HG03280 (cell line): Measurements from ENCODE around the gene BCAR3.
"Not testable (repeated sequence)": the region's sequence is repeated elsewhere in the genome, so short reads cannot be mapped to it uniquely, and the experiment has no call there.

Experiments used
- ATAC-seq: cut with Tn5 transposase; IDR thresholded peaks from one replicate; pipeline ENCODE4 v1.9.1; 2021; ENCODE audit warnings: mild to moderate bottlenecking, moderate library complexity; ENCODE audit not compliant: unreplicated experiment

The BCAR3 gene

DNA sequence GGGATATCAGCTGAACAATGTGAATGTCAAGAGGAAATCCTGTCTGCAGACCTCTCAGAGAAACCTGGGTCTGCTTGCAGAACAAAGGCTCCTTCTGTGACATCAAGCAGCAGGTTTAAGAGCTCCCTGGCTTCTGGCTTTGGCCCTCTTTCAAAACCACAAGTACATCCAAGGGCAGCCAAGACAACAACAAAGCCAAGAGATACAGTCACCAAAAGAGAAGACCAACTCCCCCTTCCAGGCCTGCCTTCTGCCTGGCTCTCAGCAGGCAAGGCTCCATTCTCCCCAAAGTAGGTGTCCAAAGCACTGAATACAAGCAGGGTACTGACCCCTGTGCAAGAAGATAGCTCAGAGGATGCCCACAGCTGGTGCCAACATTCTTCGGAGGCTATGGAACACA is 11.5 kb downstream of the BCAR3 start:
- no peak for ATAC-seq

DNA sequence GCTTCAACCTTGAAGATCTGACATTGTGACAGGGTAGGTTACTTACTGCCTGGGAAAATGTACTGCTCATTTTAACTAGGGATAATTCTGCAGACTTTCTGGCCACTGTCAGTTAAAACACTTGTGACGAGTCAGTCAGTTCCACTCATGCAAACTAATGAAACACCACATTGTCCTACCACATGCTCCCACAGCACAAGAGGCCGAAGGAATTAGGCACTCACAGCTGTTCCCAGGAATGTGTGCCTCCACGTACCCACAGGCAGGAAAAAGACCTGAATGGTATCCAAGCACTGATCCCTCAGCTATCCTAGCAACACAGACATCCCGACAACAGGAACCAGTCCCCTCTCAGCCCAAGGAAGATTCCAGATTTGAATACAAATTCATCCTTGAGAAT is 12.3 kb downstream of the BCAR3 start:
- ATAC-seq = no peak

DNA sequence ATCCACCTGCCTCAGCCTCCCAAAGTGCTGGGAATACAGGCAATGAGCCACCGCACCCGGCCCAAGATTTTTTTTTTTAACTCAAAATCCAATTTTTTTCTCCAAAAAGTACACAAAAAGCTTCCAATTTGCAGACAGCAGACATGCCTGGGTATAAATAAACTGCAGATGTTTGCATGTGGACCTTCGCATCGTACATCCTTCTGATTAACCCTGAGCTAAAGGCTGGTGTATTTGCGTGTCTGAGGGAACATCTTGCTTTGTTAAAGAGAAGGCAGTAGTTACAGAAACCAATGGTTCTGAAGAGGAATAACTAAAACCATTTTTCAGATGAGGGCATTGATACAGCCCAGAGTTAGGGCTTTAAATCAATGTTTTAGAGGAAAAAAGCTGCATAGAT is 12.7 kb downstream of the BCAR3 start:
- ATAC-seq = no peak

DNA sequence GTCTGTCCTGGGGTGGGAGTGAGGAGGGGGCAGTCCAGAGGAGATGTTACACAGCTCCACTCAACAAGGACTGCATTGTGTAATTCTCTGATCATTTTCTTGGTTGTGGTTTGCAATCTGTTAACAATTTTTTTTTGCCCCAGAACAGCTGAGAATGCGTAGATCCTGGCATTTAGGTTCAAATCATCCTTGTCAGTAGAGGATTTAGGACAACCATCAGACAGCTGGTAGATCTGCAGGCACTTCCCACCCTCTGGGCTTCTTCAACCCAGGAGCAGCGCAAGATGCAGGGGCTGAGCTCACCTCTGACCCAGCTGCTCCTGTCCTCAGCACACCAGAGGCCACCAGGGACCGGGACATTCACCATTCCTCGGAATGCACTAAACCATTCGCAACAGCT is 13.5 kb downstream of the BCAR3 start:
- no peak for ATAC-seq

DNA sequence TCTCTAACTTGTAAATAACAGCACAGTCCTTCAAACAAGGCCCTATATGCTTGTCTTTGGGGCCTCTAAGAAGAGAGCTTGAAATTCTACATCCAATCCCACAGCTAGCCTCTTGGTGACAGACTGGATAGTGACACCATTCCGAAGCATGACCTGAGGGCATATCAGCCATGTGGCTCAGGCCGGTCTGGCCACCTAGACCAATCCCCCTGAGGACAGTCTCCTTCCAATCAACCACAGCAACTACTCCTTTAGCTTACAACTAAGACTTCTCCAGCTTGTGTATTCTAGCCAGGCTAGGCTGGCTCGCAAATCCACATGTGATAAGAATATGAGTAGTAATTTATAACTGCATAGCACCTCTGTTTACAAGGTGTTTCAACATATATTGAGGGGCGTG is 14.0 kb downstream of the BCAR3 start:
- ATAC-seq = no peak

DNA sequence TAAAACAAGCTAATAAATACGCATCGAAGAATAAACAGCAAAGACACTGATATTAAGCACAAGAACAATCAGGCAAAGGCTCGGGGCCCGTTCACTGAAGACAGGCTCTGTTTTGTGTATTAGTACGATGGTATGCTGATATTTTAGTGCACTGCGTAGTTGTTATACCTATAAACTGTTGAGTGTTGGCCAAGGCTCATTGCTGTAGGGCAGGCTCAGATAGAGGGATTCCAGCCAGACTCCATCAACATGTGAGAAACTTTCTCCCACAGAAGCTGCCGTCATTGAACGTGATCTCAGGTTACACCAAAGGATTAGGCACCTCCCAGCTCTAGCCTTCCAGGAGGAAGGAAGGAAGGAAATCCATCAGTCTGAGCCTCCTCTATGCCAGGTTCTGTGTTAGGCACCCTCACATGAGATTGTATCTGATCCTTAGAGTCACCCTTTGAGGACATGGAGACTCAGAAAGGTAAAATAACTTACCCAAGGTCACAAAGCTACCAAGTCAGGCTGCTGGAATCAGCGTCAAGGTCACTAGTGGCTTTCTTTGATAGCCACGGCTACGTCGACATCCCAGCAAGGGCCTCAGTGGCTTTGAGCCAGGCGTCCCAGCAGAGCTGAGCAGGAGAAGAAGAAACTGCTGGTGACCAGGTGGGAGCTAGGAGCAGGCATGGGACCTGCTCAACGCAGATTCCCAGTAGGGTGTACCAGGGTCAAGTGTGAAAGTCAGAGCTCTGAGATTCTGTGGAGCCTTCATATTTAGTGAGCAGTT is 14.8 kb downstream of the BCAR3 start:
- no peak for ATAC-seq

DNA sequence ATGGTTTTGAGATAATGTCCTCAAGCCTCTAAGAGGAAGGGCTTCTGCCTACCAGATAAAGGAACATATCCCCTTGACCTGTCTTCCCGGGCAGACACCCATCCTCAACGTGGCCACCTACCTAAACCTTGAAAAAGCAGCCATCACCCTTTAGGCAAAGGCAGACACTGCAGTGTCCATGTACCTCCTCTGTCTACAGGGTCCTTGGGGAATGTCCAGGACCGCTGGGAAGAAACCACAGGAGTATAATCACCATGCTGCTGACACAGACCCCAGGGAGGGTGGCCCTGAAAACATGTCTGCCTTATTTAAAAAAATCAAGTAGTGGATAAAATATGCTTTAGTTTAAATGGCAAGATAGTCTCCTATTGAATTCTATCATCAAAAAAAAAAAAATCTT is 16.6 kb downstream of the BCAR3 start:
- no peak for ATAC-seq

DNA sequence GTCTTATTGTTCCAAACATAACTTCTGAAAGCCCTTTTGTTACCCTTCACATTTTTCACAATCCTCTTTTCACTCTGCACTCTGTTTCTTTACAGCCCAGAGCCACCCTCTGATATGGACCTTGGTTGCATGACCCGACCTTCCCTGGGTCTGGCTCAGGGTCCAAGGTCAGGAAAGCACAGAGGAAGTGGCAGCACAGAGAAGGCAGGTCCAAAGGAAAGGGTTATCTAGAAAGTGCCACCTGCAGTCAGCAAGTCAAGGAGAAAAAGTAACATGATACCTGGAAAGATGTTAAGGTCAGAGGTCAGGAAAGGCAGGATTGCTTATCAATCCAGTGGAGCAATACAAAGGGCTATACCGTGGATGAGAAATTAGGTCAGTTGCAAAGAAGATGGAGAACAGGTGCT is 18.4 kb downstream of the BCAR3 start:
- no peak for ATAC-seq

DNA sequence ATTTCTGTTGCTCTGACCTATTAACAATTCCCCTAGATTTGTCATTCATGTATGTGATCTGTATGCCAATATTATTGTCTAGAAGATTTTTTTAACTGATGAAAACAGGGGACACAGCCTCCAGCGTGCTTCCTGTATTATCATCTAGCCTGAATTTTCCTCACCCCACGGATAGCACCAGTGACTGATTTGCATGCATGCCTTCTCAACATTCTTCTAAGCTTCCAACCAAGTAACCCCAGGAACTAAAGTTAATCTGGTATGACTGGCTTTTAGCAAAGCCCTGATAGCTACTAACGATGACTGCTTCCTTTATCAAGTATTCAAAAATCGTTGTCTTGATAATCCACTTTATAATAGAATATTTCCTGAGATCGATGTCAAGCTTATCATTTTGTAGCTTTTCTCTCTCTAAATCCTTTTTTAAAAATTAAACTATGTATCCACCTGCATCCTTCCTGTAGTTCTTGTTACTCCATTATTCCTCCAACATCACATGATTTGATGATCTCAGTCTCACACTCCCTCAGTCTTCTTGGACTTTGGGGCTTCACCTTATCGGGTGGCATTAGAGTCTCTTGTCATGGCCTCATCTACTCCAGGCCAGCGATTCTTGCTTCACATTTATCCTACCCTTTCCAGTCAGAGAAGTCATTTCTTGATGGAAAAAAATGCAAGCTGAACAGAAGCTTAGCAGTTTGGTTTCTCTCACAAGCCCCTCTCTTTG is 19.0 kb downstream of the BCAR3 start:
- no peak for ATAC-seq

DNA sequence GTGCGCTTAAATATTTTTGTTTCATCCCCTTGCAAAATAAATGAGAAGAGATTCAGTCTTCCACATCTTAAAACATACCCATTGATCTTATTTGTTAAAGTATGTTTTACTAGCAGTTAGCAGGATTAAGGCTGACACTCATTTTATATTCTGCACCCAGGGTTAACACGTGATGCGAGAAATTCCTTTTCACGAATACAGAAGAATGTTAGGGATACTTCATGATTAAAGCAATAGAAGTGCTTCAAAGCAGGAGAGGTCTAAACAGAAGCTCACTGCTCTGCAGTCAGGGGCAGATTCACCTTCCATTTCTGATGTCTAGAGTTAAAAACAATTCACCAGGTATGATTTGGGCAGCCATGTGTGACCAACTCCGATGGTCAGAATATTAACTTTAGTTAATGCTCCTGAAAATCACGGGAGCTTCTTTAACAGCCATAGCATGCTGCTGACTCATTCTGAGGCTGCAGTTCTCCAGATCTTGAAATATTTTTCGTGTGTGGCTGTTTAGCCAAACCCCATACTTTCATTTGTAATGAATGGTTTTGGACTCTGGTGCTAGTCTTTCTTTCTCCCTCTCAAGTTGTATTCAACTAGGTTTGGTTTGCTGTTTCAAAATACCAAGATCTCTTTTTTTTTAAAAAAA is 19.7 kb downstream of the BCAR3 start:
- no peak for ATAC-seq

DNA sequence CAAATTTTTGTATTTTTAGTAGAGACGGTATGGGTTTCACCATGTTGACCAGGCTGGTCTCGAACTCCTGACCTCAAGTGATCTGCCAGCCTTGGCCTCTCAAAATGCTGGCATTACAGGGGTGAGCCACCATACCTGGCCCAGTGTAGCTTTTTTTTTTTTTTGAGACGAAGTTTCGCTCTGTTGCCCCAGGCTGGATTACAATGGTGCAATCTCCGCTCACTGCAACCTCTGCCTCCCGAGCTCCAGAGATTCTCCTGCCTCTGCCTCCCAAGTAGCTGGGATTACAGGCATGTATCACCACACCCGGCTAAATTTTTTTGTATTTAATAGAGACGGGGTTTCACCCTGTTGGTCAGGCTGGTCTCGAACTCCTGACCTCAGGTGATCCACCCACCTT is 20.3 kb downstream of the BCAR3 start:
- not testable (repeated sequence) for ATAC-seq

DNA sequence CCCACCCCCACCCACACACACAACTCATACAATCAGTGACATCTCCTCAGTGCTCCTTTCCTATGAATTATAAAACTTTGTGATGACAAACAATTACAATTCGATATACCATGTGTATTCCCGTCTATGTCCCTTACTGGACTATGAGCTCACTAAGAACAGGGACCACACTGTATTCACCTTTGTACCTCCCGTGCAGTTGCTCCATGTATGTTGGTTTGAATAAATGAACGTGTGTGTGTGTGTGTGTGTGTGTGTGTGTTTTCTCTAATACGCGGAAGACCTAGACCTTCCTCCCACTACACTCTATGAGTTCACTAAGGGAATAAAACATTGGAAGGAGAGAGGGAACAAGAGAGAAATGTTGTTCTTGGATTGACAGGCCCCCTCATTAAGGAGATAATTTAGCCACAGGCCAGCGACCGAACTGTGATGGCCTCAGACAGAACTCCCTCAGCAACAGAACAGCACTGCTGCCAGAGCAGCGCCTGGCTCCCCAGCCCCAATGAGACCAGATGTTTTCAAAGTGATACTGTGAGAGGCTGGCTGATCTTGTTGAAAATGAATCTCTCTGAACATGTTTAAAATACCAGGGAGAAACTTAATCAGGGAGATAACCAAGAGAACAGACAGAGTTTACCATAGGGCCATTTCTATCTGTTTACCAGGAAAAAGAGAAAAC is 21.7 kb downstream of the BCAR3 start:
- ATAC-seq = no peak

DNA sequence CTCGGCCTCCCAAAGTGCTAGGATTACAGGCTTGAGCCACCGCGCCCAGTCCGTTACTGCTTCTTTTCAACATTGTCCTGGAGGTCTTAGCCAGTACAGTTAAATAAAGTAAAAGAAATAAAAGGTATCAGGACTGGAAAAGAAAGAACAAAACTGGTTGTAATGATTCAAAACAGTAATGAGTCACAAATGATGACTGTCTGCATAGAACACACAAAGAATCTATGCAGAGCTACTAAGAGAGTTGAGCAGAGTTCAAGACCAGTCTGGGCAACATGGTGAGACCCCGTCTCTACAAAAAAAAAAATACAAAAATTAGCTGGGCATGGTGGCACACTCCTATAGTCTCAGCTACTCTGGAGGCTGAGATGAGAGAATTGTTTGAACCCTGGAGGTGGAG is 23.4 kb downstream of the BCAR3 start:
- ATAC-seq = no peak

DNA sequence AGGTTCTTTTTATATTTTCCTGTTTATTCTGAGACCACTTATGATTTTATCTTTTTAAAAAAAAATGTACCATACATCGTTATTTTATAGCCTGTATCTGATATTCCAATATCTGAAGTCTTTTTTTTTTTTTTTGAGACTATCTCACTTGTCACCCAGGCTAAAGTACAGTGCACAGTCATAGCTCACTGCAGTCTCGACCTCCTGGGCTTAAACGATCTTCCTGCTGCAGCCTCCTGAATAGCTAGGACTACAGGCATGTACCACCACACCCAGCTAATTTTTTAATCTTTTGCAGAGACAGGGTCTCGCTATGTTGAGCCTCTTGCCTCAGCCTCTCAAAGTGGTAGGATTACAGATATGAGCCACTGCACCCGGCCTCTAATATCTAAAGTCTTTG is 25.1 kb downstream of the BCAR3 start:
- ATAC-seq = no peak

DNA sequence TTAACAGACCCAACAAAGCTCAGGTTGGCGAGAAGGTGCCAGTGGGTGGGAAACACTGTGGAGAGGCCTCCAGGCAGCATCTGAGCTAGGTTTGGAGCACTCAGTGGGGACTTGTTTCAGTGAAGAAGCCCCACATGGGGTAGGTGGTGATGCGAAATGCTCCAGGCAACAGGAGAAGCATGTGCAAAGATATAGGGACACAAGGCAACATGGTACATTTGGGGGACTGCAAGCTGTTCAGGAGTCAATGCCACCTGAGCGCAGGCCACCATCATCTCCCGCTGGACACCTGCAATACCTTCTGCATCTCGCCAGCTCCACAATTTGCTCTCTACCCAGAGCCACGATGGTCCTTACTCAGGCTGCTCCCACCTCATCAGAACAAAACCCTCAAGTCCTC is 28.0 kb downstream of the BCAR3 start:
- no peak for ATAC-seq

DNA sequence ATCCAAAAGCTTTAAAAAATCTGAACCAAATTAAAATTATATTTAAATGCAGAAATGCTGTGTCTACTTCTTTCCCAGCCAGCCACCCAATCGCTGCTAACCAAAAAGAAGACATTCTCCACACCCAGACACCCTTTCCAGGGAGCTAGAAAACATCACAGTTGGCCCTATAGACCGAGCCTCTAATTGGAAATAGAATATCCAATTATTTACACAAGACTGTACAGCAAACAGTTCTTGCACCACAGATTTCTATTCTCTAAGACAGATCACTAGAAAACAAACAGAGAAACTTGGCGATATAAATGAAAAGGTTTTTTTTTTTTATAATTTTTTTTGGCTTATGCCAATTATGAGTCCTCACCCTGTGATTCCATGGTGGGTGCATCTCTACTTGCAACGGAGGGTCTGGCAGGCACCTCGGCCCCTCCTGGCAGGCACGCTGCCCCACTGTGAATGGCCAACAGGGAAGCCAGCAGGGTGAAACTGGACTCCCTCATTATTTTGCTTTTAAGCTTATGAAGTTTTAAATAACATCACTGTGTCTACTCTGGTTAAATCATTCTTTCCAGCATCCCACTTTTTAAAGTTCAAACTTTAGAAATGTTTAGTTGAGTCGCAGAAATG is 29.2 kb downstream of the BCAR3 start:
- no peak for ATAC-seq

DNA sequence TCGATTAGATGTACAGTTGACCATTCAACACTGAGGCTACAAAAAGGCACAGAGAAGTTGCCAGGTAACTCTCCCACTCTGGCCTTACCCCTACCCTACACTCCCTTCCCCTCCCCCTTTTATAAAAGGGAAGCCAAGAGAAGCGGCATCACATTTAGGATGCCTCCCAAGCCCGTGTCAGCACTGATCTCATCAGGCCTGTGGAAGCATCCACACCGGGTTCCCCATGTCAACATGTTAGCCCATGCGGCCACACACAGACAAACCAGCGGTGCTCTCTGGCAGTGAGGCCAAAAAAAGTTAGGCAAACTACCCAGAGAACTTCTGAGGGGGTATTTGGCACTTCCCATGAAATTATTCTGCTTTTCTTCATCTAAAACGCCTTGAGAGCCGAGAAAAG is 29.9 kb downstream of the BCAR3 start:
- no peak for ATAC-seq

DNA sequence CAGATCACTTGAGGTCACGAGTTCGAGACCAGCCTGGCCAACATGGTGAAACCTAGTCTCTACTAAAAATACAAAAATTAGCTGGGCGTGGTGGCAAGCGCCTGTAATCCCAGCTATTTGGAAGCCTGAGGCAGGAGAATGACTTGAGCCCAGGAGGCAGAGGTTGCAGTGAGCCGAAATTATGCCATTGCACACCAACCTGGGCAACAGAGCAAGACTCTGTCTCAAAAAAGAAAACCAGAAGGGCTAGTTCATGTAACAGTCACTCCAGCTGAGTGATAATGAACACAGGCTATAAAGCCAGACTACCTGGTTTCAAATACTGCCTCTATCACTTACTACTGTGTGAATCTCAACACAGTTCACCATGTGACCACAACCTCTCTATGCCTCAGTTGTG is 31.5 kb downstream of the BCAR3 start:
- not testable (repeated sequence) for ATAC-seq

DNA sequence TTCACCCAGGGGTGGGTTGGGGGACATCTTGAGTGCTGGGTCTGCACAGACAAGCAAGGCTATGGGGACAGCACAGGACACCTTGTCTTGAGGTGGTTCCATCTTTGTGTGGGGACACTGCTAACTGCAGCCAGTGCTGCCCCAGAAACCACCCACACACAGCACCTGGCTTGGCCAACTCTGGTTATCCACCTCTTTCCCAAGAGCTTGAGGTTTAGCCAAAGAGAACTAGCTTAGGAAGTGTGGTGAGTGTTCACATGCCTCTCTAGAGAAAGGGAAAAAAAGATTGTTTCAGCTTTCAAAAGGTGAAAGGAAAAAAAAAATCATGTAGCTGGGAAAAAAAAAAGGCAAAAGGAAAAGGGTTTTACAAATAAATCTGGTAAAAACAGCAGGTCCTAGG is 32.4 kb downstream of the BCAR3 start:
- ATAC-seq = no peak

DNA sequence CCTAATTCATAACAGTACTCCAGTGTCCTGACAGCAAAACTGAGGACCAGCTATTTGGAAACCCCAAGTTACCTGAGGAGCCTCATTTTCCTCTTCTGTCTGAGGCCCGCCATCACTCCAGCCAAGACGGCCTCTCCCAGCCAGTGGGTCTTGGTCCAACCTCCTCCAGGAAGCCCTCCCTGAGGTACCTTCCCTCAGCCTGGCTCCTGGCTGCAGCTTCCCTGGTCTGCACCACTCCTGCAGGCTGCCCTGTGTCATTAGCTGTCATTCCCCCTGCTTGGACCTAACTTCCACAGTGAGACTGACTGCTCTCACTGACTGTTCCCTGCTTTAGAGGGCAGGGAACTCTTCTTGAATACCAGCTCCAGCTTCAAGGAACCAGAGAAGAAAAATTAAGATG is 33.0 kb downstream of the BCAR3 start:
- ATAC-seq = no peak

DNA sequence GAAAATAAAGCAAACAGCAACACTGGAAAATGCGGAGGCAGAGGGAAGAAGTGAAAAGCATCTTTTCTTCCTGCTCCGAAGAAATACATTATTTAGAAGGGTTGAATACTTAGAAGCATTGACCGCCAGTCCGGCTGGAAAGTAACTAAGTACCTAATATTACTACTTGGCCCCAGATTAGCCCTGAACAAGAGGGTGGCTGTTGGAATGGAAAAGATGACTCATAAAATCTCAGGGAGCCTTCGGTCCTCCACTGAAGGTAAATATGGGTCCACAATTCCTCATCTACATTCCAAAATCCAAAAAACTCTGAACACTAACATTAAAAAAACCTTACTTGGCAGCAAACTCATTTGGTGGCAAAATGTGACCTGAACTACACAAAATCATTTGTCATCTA is 40.1 kb downstream of the BCAR3 start:
- ATAC-seq = no peak
